ENCODE data around the gene ZFAND6.
A peak's percentile ranks its signal among the peaks of the same experiment; 100 is the strongest.
"Not testable (repeated sequence)": the region's sequence is repeated elsewhere in the genome, so short reads cannot be mapped to it uniquely, and the experiment has no call there.

The ZFAND6 gene

DNA sequence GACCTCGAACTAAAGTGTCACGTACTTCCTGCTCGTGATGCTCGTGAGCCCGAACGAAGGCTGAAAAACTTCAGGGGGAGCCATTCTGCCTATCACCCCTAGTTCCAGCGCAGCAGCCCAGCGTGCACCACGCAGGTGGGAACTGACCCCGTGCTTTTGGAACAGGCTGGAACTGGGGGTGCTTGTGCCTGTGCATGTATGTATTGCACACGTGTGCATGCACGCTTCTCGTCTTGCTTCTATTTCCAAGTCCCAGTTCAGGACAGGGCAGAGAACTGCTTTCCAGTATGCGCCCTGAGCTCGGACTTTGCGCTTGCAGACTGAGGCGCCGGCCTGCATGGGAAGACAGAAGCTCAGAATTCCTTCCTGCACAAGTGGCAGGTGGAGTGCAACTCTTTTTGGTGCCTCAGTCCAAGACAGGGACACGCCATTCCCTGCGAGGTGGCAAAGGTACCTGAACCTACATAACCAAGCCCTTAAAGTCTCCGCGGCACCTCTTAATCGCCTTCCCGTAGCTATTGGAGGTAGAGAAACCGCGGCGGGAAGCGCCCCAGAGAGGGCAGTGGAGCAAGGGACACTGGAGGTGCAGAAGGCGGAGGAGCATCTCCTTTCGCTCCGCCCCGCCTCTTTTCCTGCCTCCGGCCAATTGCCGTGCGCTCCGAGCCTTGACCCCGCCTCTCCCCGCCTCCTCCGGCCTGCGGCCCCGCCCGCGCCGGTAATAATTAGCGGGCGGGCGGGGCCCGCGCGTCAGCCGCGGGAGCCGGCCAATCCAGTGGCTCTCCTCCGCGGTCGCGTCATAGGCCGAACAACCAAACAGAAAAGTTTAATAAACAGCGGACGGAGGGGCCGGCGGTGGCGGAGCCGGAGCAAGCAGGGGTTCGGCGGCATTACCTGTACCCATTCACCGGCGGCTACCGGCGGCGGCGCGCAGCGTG lies at the start of gene ZFAND6:
Gene ZFAND6 (plus strand): TSS at position 826 of the 935 bp plus-strand sequence. CDS start 60,669 bp downstream, outside the sequence.
- peak; percentile 87 to 88 for DNase-seq (ENCODE audit: low read depth in 2 of 2)

- no peak for DNase-seq (ENCODE audit: low read depth in 2 of 2)
Measured at GRCh38 chr15:80010131-80010673, 49.3 kb upstream of the ZFAND6 start.

DNA sequence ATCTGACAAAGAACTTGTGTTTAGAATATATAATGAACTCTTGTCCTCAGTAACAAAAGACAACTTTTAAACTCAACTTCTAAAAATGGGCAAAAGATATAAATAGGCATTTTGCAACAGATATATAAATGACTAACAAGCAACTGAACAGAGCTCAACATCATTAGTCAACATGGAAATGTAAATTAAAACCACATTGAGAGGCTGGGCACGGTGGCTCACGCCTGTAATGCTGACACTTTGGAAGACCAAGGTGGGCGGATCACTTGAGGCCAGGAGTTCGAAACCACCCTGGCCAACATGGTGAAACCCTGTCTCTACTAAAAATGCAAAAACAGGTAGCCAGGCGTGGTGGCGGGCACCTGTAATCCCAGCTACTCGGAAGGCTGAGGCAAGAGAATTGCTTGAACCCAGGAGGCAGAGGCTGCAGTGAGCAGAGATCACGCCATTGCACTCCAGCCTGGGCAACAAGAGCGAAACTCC lies 48.4 kb upstream of the ZFAND6 start:
- not testable (repeated sequence) for DNase-seq (ENCODE audit: low read depth in 2 of 2)

DNA sequence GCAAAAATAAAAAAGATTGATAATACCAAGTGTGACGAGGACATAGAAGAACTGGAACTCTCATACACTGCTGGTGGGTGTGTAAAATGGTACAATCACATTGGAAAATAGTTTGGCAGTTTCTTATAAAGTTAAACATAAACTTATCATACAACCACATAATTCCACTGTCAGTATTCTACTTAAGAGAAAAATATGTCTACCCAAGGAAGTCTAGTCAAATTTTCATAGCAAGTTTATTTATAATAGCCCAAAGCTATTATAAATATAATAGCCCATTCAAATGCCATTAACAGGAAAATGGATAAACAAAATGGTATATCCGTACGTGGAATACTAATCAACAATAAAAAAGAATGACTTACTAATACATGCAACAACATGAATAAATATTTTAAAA lies 47.9 kb upstream of the ZFAND6 start:
- no peak for DNase-seq (ENCODE audit: low read depth in 2 of 2)

DNA sequence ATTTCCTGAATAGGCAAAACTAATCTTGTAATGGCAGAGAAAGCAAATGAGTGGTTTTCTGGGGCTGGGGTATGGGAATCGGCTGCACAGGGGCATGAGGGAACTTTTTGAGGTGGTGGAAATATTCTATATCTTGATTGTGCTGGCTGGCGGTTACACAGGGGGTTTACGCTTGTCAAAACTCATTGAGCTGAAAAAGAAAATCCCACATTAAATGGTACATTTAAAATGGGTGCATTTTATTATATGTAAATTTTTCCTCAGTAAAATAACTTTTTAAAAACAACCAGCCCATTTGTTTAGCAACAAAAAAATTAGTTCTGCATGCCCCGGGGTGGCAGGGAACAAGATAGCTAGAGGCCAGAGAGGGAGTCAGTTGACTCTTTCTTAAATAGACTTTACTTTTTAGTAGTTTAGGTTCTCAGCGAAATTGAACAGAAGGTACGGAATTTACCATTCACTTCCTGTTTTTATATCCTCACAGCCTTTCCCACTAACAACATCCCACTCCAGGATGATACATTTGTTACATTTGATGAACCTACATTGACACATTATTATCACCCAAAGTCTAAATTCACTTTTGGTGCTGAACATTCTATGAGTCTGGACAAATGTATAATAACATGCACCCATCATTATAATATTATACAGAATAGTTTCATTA lies 47.3 kb upstream of the ZFAND6 start:
- DNase-seq (ENCODE audit: low read depth in 2 of 2) = no peak

DNA sequence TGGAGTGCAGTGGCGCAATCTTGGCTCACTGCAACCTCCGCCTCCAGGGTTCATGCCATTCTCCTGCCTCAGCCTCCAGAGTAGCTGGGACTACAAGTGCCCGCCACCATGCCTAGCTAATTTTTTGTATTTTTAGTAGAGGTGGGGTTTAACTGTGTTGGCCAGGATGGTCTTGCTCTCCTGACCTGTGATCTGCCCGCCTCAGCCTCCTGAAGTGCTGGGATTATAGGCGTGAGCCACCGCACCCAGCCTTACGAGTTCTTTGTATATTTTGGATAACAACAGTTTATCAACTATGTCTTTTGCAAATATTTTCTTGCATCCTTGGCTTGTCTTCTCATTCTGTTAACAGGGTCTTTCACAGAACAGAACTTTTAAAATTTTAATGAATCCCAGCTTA lies 45.3 kb upstream of the ZFAND6 start:
- not testable (repeated sequence) for DNase-seq (ENCODE audit: low read depth in 2 of 2)

DNA sequence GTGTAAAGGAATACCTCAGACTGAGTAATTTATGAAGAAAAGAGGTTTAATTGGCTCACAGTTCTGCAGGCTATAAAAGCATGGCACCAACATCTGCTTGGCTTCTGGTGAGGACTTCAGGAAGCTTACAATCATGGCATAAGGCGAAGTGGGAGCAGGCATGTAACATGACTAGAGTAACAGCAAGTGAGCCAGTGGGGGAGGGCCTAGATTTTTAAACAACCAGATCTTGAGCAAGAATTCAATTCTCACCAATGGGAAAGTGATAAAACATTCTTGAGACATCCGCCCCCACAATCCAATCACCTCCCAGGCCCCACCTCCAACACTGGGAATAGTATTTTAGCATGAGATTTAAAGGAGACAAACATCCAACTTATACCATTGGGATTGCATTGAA lies 44.3 kb upstream of the ZFAND6 start:
- no peak for DNase-seq (ENCODE audit: low read depth in 2 of 2)

- DNase-seq (ENCODE audit: low read depth in 2 of 2) = not testable (repeated sequence)
Measured at GRCh38 chr15:80016506-80016905, 43.0 kb upstream of the ZFAND6 start.

DNA sequence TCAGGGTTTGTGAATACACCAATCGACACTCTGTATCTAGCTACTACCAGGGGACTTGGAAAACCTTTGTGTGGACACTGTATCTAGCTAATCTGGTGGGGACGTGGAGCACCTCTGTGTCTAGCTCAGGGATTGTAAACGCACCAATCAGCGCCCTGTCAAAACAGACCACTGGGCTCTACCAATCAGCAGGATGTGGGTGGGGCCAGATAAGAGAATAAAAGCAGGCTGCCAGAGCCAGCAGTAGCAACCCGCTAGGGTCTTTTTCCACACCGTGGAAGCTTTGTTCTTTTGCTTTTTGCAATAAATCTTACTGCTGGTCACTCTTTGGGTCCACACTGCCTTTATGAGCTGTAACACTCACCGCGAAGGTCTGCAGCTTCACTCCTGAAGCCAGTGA lies 42.3 kb upstream of the ZFAND6 start:
- DNase-seq (ENCODE audit: low read depth in 2 of 2) = not testable (repeated sequence)

DNA sequence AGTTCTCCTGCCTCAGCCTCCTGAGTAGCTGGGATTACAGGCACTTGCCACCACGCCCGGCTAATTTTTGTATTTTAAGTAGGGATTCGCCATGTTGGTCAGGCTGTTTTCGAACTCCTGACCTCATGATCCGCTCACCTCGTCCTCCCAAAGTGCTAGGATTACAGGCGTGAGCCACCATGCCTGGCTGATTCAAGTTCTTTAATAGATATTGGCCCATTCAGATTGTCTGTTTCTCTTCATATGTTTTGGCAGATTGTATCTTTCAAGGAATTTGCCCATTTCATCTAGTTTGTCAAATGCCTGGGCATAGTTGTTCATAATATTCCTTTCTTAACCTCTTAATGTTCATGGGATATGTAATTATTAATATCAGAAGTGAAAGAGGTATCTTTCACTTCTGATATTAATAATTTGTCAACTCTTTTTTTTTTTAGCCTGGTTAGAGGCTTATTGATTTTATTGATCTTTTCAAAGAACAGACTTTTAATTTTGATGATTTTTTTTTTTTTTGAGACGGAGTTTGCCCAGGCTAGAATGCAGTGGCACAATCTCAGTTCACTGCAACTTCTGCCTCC lies 40.2 kb upstream of the ZFAND6 start:
- no peak for DNase-seq (ENCODE audit: low read depth in 2 of 2)

DNA sequence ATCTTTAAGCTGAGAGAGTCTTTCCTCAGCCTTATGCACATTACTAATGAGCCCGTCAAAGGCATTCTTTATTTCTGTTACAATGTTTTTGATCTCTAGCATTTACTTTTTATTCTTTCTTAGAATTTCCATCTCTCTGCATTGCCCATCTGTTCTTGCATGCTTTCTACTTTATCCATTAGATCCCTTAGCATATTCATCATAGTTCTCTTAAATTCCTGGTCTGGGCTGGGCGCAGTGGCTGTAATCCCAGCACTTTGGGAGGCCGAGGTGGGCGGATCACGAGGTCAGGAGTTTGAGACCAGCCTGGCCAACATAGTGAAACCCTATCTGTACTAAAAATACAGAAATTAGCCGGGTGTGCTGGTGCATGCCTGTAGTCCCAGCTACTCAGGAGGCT lies 39.3 kb upstream of the ZFAND6 start:
- not testable (repeated sequence) for DNase-seq (ENCODE audit: low read depth in 2 of 2)

GRCh38 chr15:80020731-80021130 lies 38.7 kb upstream of the ZFAND6 start:
- no peak for DNase-seq (ENCODE audit: low read depth in 2 of 2)

- DNase-seq (ENCODE audit: low read depth in 2 of 2) = no peak
Measured at GRCh38 chr15:80026310-80026709, 33.2 kb upstream of the ZFAND6 start.

- DNase-seq (ENCODE audit: low read depth in 2 of 2) = no peak
Measured at GRCh38 chr15:80026754-80027153, 32.7 kb upstream of the ZFAND6 start.

GRCh38 chr15:80028937-80029336 lies 30.5 kb upstream of the ZFAND6 start:
- DNase-seq (ENCODE audit: low read depth in 2 of 2) = no peak

- DNase-seq (ENCODE audit: low read depth in 2 of 2) = no peak
Measured at GRCh38 chr15:80031841-80032240, 27.6 kb upstream of the ZFAND6 start.

DNA sequence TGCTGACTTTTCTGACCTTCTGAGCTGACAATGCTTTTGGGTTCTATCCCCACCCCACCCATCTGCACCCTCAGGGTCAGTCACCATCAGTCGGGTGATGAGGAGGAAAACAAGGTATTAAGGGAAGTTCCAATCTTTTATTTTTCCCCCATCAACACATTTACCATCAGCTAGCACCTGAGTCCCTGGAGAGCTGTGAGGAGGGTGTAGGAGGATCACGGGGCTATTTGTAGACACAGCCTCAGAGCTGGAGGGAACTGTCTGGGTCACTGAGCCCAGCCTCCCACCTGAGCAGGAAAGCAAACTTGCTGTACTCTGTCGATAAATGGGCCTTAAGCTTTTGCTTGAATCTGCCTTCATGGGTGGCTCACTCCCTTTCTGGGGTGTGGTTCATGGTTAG lies 24.8 kb upstream of the ZFAND6 start:
- DNase-seq (ENCODE audit: low read depth in 2 of 2) = no peak

DNA sequence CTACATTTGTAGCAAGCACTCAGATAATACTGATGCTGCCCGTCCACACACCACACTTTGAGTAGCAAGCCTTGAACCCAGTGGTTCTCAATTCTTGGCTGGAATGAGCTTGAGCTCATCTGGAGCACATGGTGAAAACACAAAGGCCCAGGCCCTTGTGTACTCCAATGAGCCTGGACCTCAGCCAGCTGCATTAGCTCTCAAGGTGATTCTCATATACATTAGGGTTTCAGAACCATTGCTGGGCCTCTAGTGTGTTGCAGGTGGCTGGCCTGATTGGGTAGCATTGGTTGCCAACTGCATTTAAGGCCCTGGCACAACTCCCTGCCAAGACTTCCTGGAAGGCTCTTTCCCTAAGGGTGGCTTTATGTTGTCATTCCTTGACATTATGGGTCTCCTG lies 23.4 kb upstream of the ZFAND6 start:
- DNase-seq (ENCODE audit: low read depth in 2 of 2) = no peak

- DNase-seq (ENCODE audit: low read depth in 2 of 2) = no peak
Measured at GRCh38 chr15:80041494-80042253, 17.8 kb upstream of the ZFAND6 start.

DNA sequence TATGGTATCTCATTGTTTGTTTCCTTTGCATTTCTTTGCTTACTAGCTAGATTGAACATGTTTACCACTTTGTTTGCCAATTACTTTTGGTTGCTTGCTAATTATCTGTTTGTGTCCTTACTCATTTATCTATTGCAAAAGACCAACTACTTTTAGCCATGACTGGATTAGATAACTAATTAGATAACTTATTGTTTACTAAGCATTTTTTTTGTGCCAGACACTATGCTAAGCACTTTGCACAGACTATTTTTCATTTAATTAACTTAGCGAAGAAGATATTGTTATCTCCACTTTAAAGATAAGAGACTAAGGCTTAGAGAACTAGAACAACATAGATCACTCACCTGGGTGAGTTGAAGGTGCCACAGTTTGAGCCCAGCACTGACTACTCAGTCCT lies 16.9 kb upstream of the ZFAND6 start:
- DNase-seq (ENCODE audit: low read depth in 2 of 2) = no peak

DNA sequence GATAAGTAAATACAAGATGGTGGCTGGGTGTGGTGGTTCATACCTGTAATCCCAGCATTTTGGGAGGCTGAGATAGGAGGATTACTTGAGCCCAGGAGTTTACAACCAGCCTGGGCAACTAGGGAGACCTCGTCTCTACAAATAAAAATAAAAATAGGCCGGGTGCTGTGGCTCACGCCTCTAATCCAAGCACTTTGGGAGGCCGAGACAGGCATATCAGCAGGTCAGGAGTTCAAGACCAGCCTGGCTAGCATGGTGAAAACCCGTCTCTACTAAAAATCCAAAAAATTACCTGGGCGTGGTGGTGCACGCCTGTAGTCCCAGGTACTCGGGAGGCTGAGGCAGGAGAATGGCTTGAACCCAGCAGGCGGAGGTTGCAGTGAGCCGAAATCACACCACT lies 14.3 kb upstream of the ZFAND6 start:
- DNase-seq (ENCODE audit: low read depth in 2 of 2) = not testable (repeated sequence)

All from activated CD8-positive, alpha-beta memory T cell treated with anti-CD3 and anti-CD28 coated beads for 4 hours (primary cell).